IPS DF 19.7 (cell line): ENCODE data around the gene BRD2.

Experiments
- DNase-seq: peaks from one replicate; pipeline ENCODE4 v3.0.0-alpha.2; 2013; ENCODE audit warnings: low read depth, low spot score

BRD2 gene

DNA sequence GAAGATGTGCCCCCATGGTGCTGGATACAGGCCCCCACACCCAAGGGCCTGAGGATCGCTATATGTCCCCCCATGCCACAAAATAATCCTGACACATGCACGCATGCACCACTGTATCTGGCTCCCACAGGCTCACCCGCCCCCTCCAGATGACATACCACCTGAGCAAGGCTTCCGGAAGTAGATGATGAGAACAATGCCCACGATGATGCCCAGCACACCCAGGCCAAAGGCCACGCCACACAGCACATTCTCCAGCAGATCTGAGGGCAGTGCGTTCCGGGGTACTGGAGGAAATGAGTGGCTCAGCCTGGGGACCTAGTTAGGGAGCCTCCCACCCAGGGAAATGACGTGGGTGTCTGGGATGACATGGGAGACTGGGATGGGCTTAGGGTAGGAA is 19.3 kb upstream of the BRD2 start:
- DNase-seq = no peak

DNA sequence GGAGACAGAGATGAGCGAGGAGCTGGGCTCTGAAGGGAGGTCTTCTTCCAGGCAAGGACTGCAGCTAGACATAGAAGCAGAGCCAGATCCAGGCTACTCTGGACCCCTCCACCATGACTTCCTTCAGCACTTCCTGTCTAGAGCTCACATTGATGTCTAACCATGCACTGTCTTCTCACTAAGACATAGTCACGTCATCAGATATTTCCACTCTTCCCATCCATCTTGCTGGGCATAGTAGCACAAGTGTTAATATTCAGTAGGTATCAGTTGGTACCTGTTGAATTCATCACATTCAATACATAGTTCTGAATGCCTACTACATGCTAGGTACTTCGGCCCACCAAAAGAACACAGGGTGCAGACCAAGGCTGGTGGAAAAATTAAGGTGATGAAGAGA is 18.4 kb upstream of the BRD2 start:
- no peak for DNase-seq

- no peak for DNase-seq
Observed at GRCh38 chr6:32950449-32950848, 17.9 kb upstream of the BRD2 start.

- DNase-seq = no peak
Observed at GRCh38 chr6:32952817-32953739, 15.3 kb upstream of the BRD2 start, which contains the start of gene HLA-DMA. Gene HLA-DMA (minus strand): TSS chr6:32953097. CDS start chr6:32953036, 61 bp downstream.

- DNase-seq = no peak
Observed at GRCh38 chr6:32953775-32954174, 14.6 kb upstream of the BRD2 start.

DNA sequence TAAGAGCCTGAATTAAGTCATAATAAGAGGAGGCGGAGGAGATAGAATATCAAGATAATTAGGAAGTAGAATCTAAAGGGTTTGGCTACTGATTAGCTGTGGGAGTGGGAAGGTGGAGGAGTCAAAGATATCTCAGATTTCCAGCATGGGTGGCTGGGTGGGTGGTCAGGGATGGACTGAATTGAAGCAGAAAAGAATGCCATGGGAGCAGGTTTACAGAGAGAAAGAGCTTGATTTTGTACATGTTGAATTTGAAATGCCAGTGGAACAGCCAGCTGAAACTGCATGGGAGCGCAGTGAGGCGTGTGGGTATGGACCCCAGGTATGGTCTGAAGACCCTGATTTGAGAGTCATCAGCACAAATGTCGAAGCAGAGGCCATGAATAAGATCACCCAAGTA is 14.1 kb upstream of the BRD2 start:
- DNase-seq = no peak

- no peak for DNase-seq
Observed at GRCh38 chr6:32954986-32955802, 13.2 kb upstream of the BRD2 start.

GRCh38 chr6:32956176-32956575 is 12.2 kb upstream of the BRD2 start:
- no peak for DNase-seq

- no peak for DNase-seq
Observed at GRCh38 chr6:32960563-32960962, 7.8 kb upstream of the BRD2 start.

DNA sequence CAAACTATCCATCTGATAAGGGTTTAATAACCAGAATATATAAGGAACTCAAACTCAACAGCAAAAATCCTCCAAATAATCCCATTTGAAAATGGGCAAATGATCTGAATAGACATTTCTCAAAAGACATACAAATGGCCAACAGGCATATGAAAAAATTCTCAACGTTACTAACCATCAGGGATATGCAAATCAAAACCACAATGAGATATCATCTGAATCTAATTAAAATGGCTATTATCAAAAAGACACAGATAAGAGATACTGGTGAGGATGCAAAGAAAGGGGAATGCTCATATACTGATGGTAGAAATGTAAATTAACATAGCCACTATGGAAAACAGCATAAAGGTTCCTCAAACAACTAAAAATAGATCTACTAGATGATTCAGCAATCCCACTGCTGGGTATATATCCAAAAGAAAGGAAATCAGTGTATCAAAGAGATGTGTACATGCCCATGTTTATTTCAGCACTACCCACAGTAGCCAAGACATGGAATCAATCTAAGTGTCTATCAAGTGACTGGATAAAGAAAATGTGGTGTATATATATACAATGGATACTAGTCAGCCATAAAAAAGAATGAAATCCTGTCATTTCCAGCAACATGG is 6.1 kb upstream of the BRD2 start:
- no peak for DNase-seq

DNA sequence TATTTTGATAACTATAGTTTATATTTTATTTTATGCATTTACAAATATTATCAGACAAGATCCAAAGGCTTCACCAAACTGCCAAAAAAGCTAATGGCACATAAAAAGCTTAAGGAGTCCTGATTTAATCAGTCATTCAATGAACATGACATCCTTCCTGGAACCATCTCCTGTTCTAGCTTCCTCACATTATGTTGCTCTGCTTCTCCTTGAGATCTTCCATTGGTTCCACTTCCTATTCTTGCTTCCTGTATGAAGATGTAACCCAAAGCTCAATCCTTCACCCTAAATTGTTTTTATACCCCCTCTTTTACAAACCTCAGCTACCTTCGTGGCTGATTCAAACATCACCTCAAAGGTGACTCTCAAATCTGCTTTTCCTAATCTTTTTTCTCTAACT is 4.5 kb upstream of the BRD2 start:
- DNase-seq = no peak

DNA sequence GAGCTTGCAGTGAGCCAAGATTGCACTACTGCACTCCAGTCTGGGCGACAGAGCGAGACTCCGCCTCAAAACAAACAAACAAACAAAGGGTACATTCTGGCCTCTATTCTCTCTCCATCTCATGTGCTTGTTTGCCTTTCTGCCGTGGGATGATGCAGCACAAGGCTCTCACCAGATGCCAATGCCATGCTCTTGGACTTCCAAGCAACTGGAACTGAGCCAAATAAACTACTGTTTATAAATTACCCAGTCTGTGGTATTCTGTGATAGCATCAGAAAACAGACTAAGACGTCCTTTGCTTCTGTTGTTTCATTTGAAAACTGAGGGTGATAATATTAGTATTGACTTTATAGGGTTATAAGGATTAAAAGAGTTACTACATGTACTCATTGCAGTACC is 3.6 kb upstream of the BRD2 start:
- DNase-seq = no peak

DNA sequence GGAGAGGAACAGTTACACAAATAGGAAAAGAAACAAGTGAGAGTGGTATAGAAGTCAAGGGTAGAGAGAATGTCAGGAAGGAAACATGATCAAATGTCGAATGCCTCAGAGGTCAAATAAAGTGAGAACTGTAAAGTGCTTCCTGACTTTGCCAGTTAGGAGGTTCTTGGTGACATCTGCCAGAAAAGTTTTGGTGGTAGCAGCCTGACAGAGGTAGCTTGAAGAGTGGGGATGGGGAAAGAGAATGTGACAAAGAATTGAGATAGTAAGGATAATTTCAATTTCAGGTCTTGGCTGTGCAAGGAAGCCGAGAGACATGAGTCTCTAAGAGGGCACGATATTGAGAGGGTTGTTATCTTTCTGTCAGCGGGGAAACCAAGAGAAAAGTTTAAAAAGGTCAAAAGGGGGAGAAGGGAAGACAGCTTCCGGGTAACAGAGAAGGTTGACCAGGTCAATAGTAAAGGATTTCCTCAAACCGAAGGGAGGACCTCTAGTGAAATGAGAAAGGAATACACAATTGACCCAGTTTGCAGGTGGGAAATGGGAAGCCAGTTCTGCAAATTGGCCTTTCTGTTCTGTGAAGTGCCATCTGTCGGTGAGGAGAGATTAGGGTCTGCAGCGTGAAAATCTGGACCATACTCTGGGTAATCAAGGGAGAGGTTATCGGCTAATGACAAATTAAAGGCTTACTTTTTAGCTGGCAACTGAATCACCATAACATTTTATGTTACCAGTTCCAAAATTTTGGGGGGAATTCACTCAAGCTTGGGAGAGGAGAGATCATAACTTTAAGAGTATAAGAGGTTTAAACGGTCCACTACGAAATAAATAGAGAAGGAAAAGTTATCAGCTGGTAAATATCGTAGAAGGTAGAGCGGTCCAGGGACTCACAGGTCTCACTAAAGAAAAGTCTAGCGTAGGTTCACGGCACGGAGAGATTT is 973 bp upstream of the BRD2 start:
- DNase-seq = no peak

GRCh38 chr6:32968867-32969684 is 682 bp downstream of the BRD2 start:
- DNase-seq = no peak

GRCh38 chr6:32969685-32970412 is 1.5 kb downstream of the BRD2 start:
- no peak for DNase-seq

DNA sequence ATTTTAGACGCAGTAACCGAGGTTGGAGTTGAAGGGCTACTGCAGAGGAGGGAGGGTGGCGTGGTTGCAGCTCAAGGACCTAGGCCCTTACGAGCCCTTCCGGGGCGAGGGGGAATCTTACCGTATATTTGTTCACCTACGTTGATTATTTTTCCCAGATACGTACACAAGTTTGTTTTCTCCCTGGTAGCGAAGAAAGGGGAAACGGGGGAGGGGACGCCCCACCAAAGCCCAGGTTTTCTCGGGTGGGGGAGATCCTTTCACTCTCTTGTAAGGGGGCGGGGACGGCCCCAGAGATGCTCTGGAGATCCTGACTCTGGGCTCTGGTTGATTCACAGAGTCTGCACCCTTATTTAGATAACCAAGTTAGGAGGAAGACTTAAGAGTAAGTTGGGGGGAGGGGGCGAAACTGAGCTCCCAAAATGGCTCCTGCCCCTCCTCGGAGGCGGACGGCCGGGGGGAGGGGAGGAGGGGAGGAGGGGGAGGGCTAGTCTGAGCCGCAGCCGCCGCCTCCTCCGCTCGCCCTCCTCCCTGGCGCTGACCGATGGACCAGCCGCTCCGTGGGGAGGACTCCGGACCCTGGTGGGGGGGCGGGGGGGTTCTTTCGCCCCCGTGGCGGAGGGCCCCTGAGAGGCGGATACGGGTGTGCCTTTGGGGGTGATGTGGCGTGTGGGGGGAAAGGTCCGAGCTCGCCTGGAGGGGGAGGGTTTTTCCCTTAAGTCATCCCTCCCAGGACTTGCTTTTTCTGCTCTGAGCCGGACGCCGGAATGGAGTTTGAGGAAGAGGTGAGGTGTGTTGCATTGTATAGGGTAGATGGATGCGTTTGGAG is 2.2 kb downstream of the BRD2 start:
- DNase-seq = no peak

- DNase-seq = no peak
Observed at GRCh38 chr6:32971242-32971580, 2.8 kb downstream of the BRD2 start.

GRCh38 chr6:32971581-32972352 is 3.4 kb downstream of the BRD2 start:
- no peak for DNase-seq
